K562 (cell line): ENCODE data around the gene PSMG3. TPM values are rescaled to one million over a fixed set of nuclear protein-coding genes. Genes with fewer than 3 reads are reported as not detected.
A peak's percentile ranks its signal among the peaks of the same experiment; 100 is the strongest.

Experiments used
- ARHGAP35 ChIP-seq: fragments of 450-650 bp; IDR thresholded peaks from 2 replicates; pipeline ENCODE4 v1.6.1; 2018; ENCODE audit not compliant: partially characterized antibody
- GABPB1 ChIP-seq: sonication (generic); formaldehyde crosslinking; IDR thresholded peaks from 2 replicates; pipeline ENCODE4 v1.8.0; 2022; ENCODE audit warnings: mild to moderate bottlenecking, missing genetic modification reagents
- HMG20B ChIP-seq: fragments of 250-450 bp; sonication (Bioruptor Pico); IDR thresholded peaks from 2 replicates; pipeline ENCODE4 v1.5.0; 2021; ENCODE audit warnings: mild to moderate bottlenecking
- NR2C2 ChIP-seq, 2 experiments: fragments of 200-800 bp in 1 of 2; sonication (Bioruptor generic) in 1 of 2; sonication (generic) in 1 of 2; formaldehyde crosslinking in 1 of 2; IDR thresholded peaks; 2 replicates each; pipeline versions ENCODE4 v1.6.1 to v1.8.0; 2016 to 2022; ENCODE audit warnings: mild to moderate bottlenecking in 1 of 2, missing compliant biosample characterization in 1 of 2, missing genetic modification characterization in 1 of 2, missing genetic modification reagents in 1 of 2
- RBM15 ChIP-seq: fragments of 200-400 bp; formaldehyde crosslinking; IDR thresholded peaks from 2 replicates; pipeline ENCODE4 v1.6.1; 2018; ENCODE audit warnings: mild to moderate bottlenecking, low read length, moderate library complexity; ENCODE audit not compliant: insufficient read depth
- SFPQ ChIP-seq: fragments of 200-400 bp; formaldehyde crosslinking; IDR thresholded peaks from 2 replicates; pipeline ENCODE4 v1.6.1; 2017; ENCODE audit warnings: mild to moderate bottlenecking, low read depth, low read length, moderate library complexity
- SMAD1 ChIP-seq: fragments of 150-350 bp; IDR thresholded peaks from 2 replicates; pipeline ENCODE4 v1.6.1; 2014; ENCODE audit warnings: low read length, low read depth; ENCODE audit not compliant: partially characterized antibody
- TAF9B ChIP-seq: fragments of 450-650 bp; IDR thresholded peaks from 2 replicates; pipeline ENCODE4 v1.6.1; 2018; ENCODE audit warnings: mild to moderate bottlenecking; ENCODE audit not compliant: partially characterized antibody
- ZNF740 ChIP-seq, 3 experiments: fragments of 200-800 bp in 1 of 3; sonication (Bioruptor generic) in 1 of 3; sonication (generic) in 1 of 3; formaldehyde crosslinking in 1 of 3; IDR thresholded peaks; 2 replicates each; pipeline versions ENCODE4 v1.6.1 to v1.8.0; 2016 to 2022; ENCODE audit warnings: mild to moderate bottlenecking in 2 of 3, missing compliant biosample characterization in 2 of 3, missing genetic modification characterization in 2 of 3, missing genetic modification reagents in 1 of 3
- ZNF780A ChIP-seq: fragments of 250-450 bp; sonication (Bioruptor Pico); IDR thresholded peaks from 2 replicates; pipeline ENCODE4 v1.5.0; 2021; ENCODE audit warnings: mild to moderate bottlenecking
- polyA plus RNA-seq, 8 experiments: library from polyadenylated mRNA; depleted of rRNA in 4 of 8; stranded (reverse) in 5 of 8; unstranded in 3 of 8; fragments of >200 nt; fragmentation: Nextera tagmentation in 2 of 8; fragmentation: Illumina TruSeq in 1 of 8; extraction: Ambion mirVana in 2 of 8; extraction: Trizol in 1 of 8; gene quantifications; 2 replicates each; pipeline versions ENCODE4 v1.2.1 to v1.2.3, GENCODE V29; 2011 to 2014; ENCODE audit warnings: inconsistent platforms in 1 of 8, missing spikeins in 1 of 8
- total RNA-seq, 7 experiments: library from RNA; depleted of rRNA in 6 of 7; stranded (reverse); fragments of >200 nt in 6 of 7; fragmentation: Illumina TruSeq in 2 of 7; extraction: Trizol in 2 of 7; gene quantifications; 2 replicates each; pipeline versions ENCODE4 v1.2.1 to v1.2.3, GENCODE V29; 2011 to 2021; ENCODE audit warnings: low replicate concordance in 1 of 7
- TF ChIP-seq, protein P1 (sequence below), 2 experiments: IDR thresholded peaks; 2 replicates each; pipeline ENCODE4 v1.6.1; 2012; ENCODE audit warnings: improper control_type of control experiment in 2 of 2, low read depth in 2 of 2, low read length in 2 of 2, borderline replicate concordance in 1 of 2
- TF ChIP-seq, protein P2 (sequence below): fragments of 250-450 bp; sonication (Bioruptor Pico); IDR thresholded peaks from 2 replicates; pipeline ENCODE4 v1.4.0; 2020

Gene PSMG3
- total and polyA plus RNA-seq, 9 of the 15 experiments (the other 6 are each of a cell fraction or from before 2014, with no cell fraction given): 34.8 to 122 (median 80.1) TPM

DNA sequence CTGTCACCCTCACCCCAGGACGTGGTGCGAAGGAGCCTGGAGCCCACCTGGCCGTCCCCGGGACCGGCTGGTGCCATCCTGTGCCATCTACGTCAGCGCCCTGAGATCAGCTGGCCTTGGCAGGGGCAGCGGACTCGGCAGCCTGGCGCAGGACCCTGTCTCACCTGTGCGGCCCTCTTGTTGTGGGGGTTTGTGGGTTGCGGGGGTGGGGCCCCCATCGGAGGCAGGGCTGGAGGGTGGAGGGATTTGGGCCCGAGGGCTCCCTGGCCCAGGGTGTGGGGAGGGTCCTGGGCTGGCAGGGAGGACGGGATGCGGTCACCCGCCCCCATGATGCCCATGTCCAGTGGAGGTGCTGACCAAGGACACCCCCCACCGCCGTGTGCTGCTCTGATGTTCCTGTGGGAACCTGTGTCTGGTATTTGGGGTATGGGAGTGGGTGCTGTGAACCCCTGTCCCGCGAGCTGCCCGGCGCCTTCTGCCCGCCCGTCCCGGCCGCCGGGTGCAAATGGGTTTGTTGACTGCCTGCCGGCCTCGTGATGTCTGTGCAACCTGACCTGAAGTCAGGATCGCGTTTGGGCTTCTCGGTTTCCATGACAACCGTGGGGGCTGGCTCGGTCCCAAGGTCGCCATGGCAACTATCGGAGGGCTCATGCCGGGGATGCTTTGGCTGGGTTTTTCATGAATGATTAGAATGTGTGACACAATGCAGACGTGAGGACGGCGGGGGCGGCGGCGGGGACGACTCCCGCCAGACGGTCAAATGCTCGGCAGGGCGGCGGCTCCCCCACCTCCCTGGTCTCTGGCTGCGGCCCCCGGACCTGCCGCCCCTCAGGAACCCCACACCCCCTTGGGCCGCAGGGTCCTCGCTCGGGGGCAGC lies 32.1 kb downstream of the PSMG3 start (continued):
- TF ChIP-seq RBM15: no peak
- no peak for TF ChIP-seq HMG20B
- no peak for TF ChIP-seq ZNF780A (CRISPR knock-in tag)
- TF ChIP-seq, protein P1, sequence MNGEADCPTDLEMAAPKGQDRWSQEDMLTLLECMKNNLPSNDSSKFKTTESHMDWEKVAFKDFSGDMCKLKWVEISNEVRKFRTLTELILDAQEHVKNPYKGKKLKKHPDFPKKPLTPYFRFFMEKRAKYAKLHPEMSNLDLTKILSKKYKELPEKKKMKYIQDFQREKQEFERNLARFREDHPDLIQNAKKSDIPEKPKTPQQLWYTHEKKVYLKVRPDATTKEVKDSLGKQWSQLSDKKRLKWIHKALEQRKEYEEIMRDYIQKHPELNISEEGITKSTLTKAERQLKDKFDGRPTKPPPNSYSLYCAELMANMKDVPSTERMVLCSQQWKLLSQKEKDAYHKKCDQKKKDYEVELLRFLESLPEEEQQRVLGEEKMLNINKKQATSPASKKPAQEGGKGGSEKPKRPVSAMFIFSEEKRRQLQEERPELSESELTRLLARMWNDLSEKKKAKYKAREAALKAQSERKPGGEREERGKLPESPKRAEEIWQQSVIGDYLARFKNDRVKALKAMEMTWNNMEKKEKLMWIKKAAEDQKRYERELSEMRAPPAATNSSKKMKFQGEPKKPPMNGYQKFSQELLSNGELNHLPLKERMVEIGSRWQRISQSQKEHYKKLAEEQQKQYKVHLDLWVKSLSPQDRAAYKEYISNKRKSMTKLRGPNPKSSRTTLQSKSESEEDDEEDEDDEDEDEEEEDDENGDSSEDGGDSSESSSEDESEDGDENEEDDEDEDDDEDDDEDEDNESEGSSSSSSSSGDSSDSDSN (IDR thresholded peaks at IDR 0.05; ENCODE audit: borderline replicate concordance in 1 of 2, low read depth in 2 of 2, low read length in 2 of 2): 0 out of 4 replicates have a peak, but pooled peaks of 1 of the 2 experiments have one; percentile 18
- TF ChIP-seq NR2C2 (CRISPR knock-in tag; IDR thresholded peaks at IDR 0.05): no peak
- peak; percentile 37; the same call in 1 of the 2 replicates for TF ChIP-seq NR2C2 (tag; IDR thresholded peaks at IDR 0.05)
- TF ChIP-seq, protein P2, sequence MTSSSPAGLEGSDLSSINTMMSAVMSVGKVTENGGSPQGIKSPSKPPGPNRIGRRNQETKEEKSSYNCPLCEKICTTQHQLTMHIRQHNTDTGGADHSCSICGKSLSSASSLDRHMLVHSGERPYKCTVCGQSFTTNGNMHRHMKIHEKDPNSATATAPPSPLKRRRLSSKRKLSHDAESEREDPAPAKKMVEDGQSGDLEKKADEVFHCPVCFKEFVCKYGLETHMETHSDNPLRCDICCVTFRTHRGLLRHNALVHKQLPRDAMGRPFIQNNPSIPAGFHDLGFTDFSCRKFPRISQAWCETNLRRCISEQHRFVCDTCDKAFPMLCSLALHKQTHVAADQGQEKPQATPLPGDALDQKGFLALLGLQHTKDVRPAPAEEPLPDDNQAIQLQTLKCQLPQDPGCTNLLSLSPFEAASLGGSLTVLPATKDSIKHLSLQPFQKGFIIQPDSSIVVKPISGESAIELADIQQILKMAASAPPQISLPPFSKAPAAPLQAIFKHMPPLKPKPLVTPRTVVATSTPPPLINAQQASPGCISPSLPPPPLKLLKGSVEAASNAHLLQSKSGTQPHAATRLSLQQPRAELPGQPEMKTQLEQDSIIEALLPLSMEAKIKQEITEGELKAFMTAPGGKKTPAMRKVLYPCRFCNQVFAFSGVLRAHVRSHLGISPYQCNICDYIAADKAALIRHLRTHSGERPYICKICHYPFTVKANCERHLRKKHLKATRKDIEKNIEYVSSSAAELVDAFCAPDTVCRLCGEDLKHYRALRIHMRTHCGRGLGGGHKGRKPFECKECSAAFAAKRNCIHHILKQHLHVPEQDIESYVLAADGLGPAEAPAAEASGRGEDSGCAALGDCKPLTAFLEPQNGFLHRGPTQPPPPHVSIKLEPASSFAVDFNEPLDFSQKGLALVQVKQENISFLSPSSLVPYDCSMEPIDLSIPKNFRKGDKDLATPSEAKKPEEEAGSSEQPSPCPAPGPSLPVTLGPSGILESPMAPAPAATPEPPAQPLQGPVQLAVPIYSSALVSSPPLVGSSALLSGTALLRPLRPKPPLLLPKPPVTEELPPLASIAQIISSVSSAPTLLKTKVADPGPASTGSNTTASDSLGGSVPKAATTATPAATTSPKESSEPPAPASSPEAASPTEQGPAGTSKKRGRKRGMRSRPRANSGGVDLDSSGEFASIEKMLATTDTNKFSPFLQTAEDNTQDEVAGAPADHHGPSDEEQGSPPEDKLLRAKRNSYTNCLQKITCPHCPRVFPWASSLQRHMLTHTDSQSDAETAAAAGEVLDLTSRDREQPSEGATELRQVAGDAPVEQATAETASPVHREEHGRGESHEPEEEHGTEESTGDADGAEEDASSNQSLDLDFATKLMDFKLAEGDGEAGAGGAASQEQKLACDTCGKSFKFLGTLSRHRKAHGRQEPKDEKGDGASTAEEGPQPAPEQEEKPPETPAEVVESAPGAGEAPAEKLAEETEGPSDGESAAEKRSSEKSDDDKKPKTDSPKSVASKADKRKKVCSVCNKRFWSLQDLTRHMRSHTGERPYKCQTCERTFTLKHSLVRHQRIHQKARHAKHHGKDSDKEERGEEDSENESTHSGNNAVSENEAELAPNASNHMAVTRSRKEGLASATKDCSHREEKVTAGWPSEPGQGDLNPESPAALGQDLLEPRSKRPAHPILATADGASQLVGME (CRISPR knock-in tag): peak; percentile 97
- TF ChIP-seq ZNF740 (CRISPR knock-in tag; IDR thresholded peaks at IDR 0.05): peak; percentile 55; the same call in 1 of the 2 replicates
- no peak for TF ChIP-seq ZNF740 (tag; IDR thresholded peaks at IDR 0.05)
- TF ChIP-seq TAF9B: peak; percentile 65
- peak; percentile 28 for TF ChIP-seq ARHGAP35
- TF ChIP-seq SFPQ: no peak
- peak; percentile 95 for TF ChIP-seq SMAD1
- peak; percentile 17; the same call in 1 of the 2 replicates for TF ChIP-seq GABPB1
